Right atrium auricular region (tissue), 2 donors: ENCODE data around the gene QSOX1. TPM values are rescaled to one million over a fixed set of nuclear protein-coding genes. Genes with fewer than 3 reads are reported as not detected.
A peak's percentile ranks its signal among the peaks of the same experiment; 100 is the strongest.

Experiments used
- DNase-seq: peaks from one replicate; pipeline ENCODE4 v3.0.0-alpha.2; 2019; ENCODE audit warnings: low spot score
- H3K27ac ChIP-seq, 2 donors: fragments of 200-600 bp; sonication (generic); 1 replicate in 1 of 2; 2 replicates in 1 of 2; pipeline ENCODE4 v1.5.1; 2016 to 2019
- H3K27me3 ChIP-seq, 2 donors: fragments of 200-600 bp; sonication (generic); one replicate each; pipeline versions ENCODE4 v1.5.1 to v1.6.0; 2017 to 2019
- H3K36me3 ChIP-seq: fragments of 200-600 bp; sonication (generic); one replicate; pipeline ENCODE4 v1.5.1; 2016
- H3K4me1 ChIP-seq, 2 donors: fragments of 200-600 bp; sonication (generic); one replicate each; pipeline versions ENCODE4 v1.5.1 to v1.6.0; 2017 to 2019
- H3K4me3 ChIP-seq, 2 donors: fragments of 200-600 bp; sonication (generic); 1 replicate in 1 of 2; 2 replicates in 1 of 2; pipeline ENCODE4 v1.5.1; 2017 to 2019; ENCODE audit warnings: mild to moderate bottlenecking in 1 of 2, moderate library complexity in 1 of 2
- H3K9me3 ChIP-seq, 2 donors: fragments of 200-600 bp; sonication (generic); one replicate each; pipeline ENCODE4 v1.5.1; 2019
- CTCF ChIP-seq, 2 donors: fragments of 200-600 bp; sonication (generic); IDR thresholded peaks; one replicate each; pipeline ENCODE4 v1.5.1; 2019; ENCODE audit warnings: antibody characterized with exemption in 2 of 2
- total RNA-seq, 2 donors: library from RNA; depleted of rRNA; stranded (reverse); fragments of >200 nt; gene quantifications; one replicate each; pipeline ENCODE4 v1.1.0, GENCODE V29; 2016

The QSOX1 gene
- total RNA-seq, 2 donors from 2014 or later: 199 to 332 TPM

DNA sequence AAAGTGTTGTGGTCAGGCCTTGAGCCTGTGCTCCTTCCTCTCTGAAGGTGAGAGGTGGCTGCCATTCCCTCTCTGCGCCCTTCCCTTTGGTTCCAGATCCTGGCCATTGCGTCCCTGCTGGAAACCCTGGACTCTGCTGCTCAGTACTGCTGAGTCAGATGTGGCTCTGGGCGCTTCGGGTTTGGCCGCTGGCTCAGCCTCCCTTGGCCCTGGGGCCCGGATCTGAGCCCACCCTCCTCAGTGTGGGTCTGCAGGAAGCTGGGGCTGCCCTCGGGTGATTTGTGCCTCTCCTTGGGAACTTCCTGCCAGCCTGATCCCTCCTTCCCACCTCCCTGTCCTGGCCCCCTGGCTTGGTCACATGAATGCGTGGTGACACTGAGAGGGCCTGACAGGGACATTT is 32.2 kb downstream of the QSOX1 start:
- Histone ChIP-seq H3K4me3 (no peak overlapping the region), H3K27ac (peak overlapping the region in 1 of 2 donors; percentile 31), H3K36me3 (peaks cover 99% of the 10 kb centered on the region), H3K27me3 (no peaks in the 10 kb centered on the region), H3K9me3 (no peaks in the 10 kb centered on the region), H3K4me1 (peaks cover 0 to 10% of the 10 kb centered on the region in 2 donors)
- DNase-seq: no peak
- TF ChIP-seq CTCF (IDR thresholded peaks at IDR 0.05): no peak

GRCh38 chr1:180187626-180188025 is 33.0 kb downstream of the QSOX1 start:
- Histone ChIP-seq H3K4me3 (no peak overlapping the region), H3K9me3 (no peaks in the 10 kb centered on the region), H3K36me3 (peaks cover 96% of the 10 kb centered on the region), H3K27ac (no peak overlapping the region), H3K4me1 (peaks cover 0 to 10% of the 10 kb centered on the region in 2 donors), H3K27me3 (no peaks in the 10 kb centered on the region)
- no peak for TF ChIP-seq CTCF (IDR thresholded peaks at IDR 0.05)
- no peak for DNase-seq

GRCh38 chr1:180188091-180188506 is 33.4 kb downstream of the QSOX1 start:
- H3K27ac ChIP-seq: no peak overlapping the region
- H3K9me3 ChIP-seq: no peaks in the 10 kb centered on the region
- H3K27me3 ChIP-seq: no peaks in the 10 kb centered on the region
- H3K36me3 ChIP-seq: peaks cover 92% of the 10 kb centered on the region
- no peak overlapping the region for H3K4me3 ChIP-seq
- DNase-seq: no peak
- H3K4me1 ChIP-seq: peaks cover 0 to 10% of the 10 kb centered on the region in 2 donors
- peak in 1 of 2 donors; percentile 55 for TF ChIP-seq CTCF (IDR thresholded peaks at IDR 0.05)

- Histone ChIP-seq H3K4me3 (no peak overlapping the region), H3K4me1 (peaks cover 0 to 10% of the 10 kb centered on the region in 2 donors), H3K27ac (no peak overlapping the region), H3K9me3 (no peaks in the 10 kb centered on the region), H3K36me3 (peaks cover 87% of the 10 kb centered on the region), H3K27me3 (no peaks in the 10 kb centered on the region)
- TF ChIP-seq CTCF (IDR thresholded peaks at IDR 0.05): no peak
- DNase-seq: no peak
Measured at GRCh38 chr1:180188684-180189175, 34.1 kb downstream of the QSOX1 start.

DNA sequence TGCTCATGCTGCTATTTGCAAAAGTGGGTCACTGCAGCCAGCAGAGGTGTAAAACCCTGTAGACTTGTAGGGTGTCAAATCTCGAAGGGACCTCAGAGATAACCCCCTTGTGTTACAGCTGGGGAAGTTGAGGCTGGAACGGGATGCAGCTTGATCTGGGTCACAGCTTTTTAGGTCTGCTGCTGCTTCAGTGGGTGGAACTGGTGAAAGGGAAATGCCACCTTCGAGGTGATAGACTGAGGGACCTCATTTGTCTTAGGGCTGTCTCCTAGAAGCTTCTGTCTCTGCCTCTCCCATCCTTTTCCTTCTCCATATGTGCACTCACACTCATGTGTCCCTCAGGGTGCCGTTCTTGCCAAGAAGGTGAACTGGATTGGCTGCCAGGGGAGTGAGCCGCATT is 35.4 kb downstream of the QSOX1 start:
- H3K4me3 ChIP-seq: no peak overlapping the region
- peaks cover 81% of the 10 kb centered on the region for H3K36me3 ChIP-seq
- H3K4me1 ChIP-seq: peaks cover 0 to 10% of the 10 kb centered on the region in 2 donors
- H3K27me3 ChIP-seq: no peaks in the 10 kb centered on the region
- no peak overlapping the region for H3K27ac ChIP-seq
- no peak for DNase-seq
- no peaks in the 10 kb centered on the region for H3K9me3 ChIP-seq
- TF ChIP-seq CTCF (IDR thresholded peaks at IDR 0.05): no peak

GRCh38 chr1:180192172-180192571 is 37.5 kb downstream of the QSOX1 start:
- DNase-seq: no peak
- no peaks in the 10 kb centered on the region for H3K27me3 ChIP-seq
- H3K36me3 ChIP-seq: peaks cover 77% of the 10 kb centered on the region
- no peak overlapping the region for H3K4me3 ChIP-seq
- no peak for TF ChIP-seq CTCF (IDR thresholded peaks at IDR 0.05)
- no peaks in the 10 kb centered on the region for H3K9me3 ChIP-seq
- H3K27ac ChIP-seq: no peak overlapping the region
- peaks cover 0 to under 1% of the 10 kb centered on the region in 2 donors for H3K4me1 ChIP-seq
